Activated naive CD8-positive, alpha-beta T cell treated with anti-CD3 and anti-CD28 coated beads, Interleukin-2, amount 10 ng/mL, durations not matched to agents 7 days and 5 days (primary cell): ENCODE data around the gene ZNF236. TPM values are rescaled to one million over a fixed set of nuclear protein-coding genes. Genes with fewer than 3 reads are reported as not detected.

Experiments used
- ATAC-seq: fragments of 150-1000 bp; cut with Tn5 transposase; one replicate; pipeline ENCODE4 v1.10.0; 2021; ENCODE audit warnings: low read depth, moderate library complexity
- POLR2A ChIA-PET: fragments of 350-600 bp; sonication (Branson Sonifier 250); formaldehyde crosslinking; loops from one replicate; lab custom pipeline; 2021; ENCODE audit warnings: antibody characterized with exemption; lab: Charles Lee
- DNase-seq: peaks from one replicate; pipeline ENCODE4 v3.0.0; 2021
- H3K27ac Mint-ChIP-seq: one replicate; pipeline ENCODE4 v1.8.0; 2022; ENCODE audit warnings: mild to moderate bottlenecking, mixed read lengths
- H3K27me3 Mint-ChIP-seq: one replicate; pipeline ENCODE4 v1.8.0; 2022; ENCODE audit warnings: mild to moderate bottlenecking, moderate library complexity, mixed read lengths
- H3K36me3 Mint-ChIP-seq: one replicate; pipeline ENCODE4 v1.8.0; 2021; ENCODE audit warnings: mild to moderate bottlenecking, mixed read lengths
- H3K4me1 Mint-ChIP-seq: one replicate; pipeline ENCODE4 v1.8.0; 2021; ENCODE audit warnings: mixed read lengths
- H3K4me3 Mint-ChIP-seq: one replicate; pipeline ENCODE4 v1.8.0; 2022; ENCODE audit warnings: mild to moderate bottlenecking, moderate library complexity, mixed read lengths
- H3K9me3 Mint-ChIP-seq: one replicate; pipeline ENCODE4 v1.8.0; 2021; ENCODE audit warnings: mixed read lengths
- total RNA-seq, 2 experiments: library from RNA; stranded (reverse); gene quantifications; one replicate each; pipeline ENCODE4 v1.2.3, GENCODE V29; 2021

The ZNF236 gene
- total RNA-seq, 2 experiments from 2014 or later: 23.7 to 25.5 TPM

DNA sequence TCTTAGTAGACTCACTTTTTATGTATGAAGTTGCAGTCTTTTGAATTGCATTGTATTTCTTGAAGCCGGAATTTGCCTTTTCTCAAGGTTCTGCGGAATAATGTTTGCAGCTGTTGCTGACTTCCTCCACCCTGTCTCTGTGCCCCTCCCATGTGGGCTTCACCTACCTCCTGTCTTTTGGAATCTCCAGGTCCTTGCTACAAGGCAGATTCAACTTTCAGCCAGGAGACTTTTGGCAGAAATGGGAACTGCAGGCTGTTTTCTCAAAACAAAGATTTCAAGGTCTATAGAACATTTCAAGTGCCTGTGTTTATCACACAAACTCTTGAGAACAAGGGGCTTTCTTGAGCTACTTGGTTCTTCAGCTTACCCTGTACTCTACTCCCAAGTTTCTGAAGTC lies 25.6 kb downstream of the ZNF236 start:
- DNase-seq (no peak), ATAC-seq (no peak)
- Mint-ChIP-seq H3K36me3 (peaks cover 14% of the 10 kb centered on the region), H3K27ac (no peak overlapping the region), H3K9me3 (no peaks in the 10 kb centered on the region), H3K4me1 (peaks cover 11% of the 10 kb centered on the region), H3K27me3 (no peaks in the 10 kb centered on the region), H3K4me3 (no peak overlapping the region)
- POLR2A ChIA-PET: interaction anchor here (0.9 kb wide), 1 partner anchor 13 kb away, joined by 3 read pairs; no protein-coding TSS in a partner anchor

DNA sequence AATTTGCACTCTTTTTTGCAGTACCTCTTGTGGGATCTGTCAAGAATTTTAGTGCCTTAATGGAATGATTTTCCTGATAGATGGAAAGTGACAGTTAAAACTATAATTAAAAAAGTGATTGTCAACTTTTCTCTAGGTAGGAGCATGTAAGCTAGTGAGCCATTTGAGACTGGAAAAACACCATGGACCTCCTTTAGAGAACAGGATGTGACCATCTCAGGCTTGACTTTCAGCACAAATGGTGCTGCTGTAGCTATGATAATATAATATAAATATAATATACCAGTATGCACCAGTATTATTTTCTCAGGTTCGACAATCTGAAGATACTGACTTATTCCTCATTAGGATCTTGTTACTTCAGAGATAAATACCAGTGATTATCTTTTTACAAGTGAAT lies 27.8 kb downstream of the ZNF236 start:
- peaks cover 11% of the 10 kb centered on the region for H3K4me1 Mint-ChIP-seq
- peak overlapping the region; percentile 17 for H3K27ac Mint-ChIP-seq
- ATAC-seq (peak; percentile 42), DNase-seq (no peak)
- peaks cover 17% of the 10 kb centered on the region for H3K36me3 Mint-ChIP-seq
- no peaks in the 10 kb centered on the region for H3K27me3 Mint-ChIP-seq
- POLR2A ChIA-PET: no interaction called here
- no peaks in the 10 kb centered on the region for H3K9me3 Mint-ChIP-seq
- peak overlapping the region; percentile 10 for H3K4me3 Mint-ChIP-seq

DNA sequence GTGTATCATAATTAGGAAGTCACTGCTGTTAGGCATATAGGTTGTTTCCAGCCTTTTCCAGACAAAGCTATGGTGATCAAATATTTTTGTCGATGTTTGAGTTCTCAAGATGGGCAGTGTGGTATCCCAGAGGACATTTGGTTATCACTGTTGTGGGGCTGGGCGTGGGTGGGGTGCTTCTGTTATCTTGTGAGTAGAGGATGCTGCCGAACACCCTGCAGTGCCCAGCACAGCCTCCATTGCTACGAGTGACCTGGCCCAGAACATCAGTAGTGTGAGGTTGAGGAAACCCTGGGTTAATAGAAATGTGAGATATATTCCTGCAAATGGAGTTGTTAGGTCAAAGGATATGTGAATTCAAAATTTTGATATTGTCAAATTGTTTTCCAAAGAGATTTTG lies 33.2 kb downstream of the ZNF236 start:
- POLR2A ChIA-PET: no interaction called here
- Mint-ChIP-seq H3K27ac (no peak overlapping the region), H3K9me3 (no peaks in the 10 kb centered on the region), H3K4me3 (no peak overlapping the region), H3K27me3 (no peaks in the 10 kb centered on the region), H3K36me3 (peaks cover 23% of the 10 kb centered on the region), H3K4me1 (peaks cover 19% of the 10 kb centered on the region)
- no peak for ATAC-seq
- no peak for DNase-seq

DNA sequence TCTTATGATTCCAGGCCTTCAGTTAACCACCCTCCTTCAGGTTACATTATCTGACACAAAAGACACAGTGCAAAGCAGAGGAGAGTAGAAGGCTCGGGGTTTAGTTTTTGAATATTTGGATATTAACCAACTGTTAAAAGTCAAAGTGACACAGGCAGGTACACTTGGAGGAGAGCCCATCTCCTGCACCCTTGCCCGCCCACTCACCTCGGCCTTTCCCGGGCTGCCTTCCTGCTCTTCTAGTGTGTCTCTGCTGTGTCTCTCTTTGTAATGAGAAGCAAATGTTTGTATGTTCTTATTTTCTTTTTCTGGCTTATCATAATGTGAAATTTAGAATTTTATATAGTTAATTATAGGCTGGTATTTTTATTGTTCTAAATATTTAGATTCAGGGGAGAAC lies 35.1 kb downstream of the ZNF236 start:
- no peak for ATAC-seq
- H3K27ac Mint-ChIP-seq: no peak overlapping the region

DNA sequence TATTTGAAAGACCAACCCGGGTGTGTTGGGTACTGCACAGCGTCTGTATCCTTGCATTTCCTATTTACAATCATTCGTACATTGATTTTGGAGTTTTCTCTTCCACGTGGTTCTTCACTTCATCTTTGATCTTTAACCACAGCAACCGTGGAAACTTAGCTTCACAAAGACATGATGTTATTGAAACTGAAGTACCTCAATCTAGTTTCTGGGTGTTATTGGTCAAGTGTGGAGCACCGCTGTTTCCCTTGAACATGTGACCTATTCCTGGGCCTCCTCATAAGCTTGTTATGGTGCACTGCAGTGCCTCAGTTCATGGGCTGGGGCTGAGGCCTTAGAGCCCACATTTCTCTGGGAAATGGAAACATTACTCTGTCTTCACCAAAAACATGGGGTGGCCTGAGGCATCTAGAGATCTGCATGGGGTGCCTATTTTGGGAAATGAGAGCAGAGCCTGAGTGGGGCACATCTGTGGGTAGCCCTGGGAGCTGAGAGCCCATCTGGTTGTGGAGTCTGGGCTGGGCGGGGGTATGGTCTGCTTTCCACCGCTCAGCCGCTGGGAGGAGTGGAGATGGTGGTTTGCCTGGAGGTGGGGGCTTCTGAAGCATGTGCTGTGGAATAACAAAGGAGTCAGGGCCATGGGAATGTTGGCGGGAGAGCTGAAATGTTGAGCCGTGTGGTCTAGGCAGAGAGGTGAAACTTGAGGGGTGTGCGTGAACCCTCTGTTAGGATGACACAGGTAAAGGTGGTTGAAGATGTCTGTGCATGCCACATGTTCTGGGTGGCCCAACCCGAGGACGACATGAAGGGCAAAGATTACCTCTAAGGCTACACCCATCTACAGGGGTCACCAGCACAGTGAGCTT lies 37.4 kb downstream of the ZNF236 start:
- POLR2A ChIA-PET: interaction anchor here (0.6 to 1.4 kb wide), 3 partner anchors 36 to 52 kb away, joined by 3 to 5 read pairs (median 4); partner anchors contain the start of gene ZNF236
- peaks cover 28% of the 10 kb centered on the region for H3K36me3 Mint-ChIP-seq
- ATAC-seq (peak; percentile 86), DNase-seq (no peak)
- peaks cover 22% of the 10 kb centered on the region for H3K4me1 Mint-ChIP-seq
- H3K4me3 Mint-ChIP-seq: peak overlapping the region; percentile 31
- no peaks in the 10 kb centered on the region for H3K27me3 Mint-ChIP-seq
- peak overlapping the region; percentile 65 for H3K27ac Mint-ChIP-seq
- no peaks in the 10 kb centered on the region for H3K9me3 Mint-ChIP-seq

More for the DNA sequence above, 35.1 kb downstream of the ZNF236 start:
- no peak for DNase-seq
- Mint-ChIP-seq H3K9me3 (no peaks in the 10 kb centered on the region), H3K4me1 (peaks cover 18% of the 10 kb centered on the region), H3K27me3 (no peaks in the 10 kb centered on the region), H3K36me3 (peaks cover 21% of the 10 kb centered on the region), H3K4me3 (no peak overlapping the region)
- POLR2A ChIA-PET: no interaction called here

DNA sequence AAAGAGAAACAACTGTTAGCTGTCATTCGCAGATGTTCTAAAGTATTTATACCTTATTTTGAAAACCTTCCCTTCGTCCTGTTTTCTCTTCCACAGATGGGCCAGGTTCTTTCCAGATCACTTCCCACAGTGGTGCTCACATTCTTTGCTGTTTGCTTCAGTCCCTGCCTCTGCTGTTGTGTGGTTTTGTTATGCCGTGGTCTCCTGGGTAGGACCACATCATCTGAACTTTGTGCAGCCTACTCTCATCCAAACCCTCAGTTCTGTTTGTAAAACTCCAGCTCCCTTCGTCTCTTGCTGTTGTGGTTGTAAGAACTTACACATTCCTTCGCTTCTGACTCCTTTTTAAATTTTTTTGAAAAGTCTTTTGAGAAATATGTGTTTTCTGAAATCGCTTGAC lies 38.1 kb downstream of the ZNF236 start:
- peak overlapping the region; percentile 43 for H3K27ac Mint-ChIP-seq
- no peaks in the 10 kb centered on the region for H3K27me3 Mint-ChIP-seq
- POLR2A ChIA-PET: interaction anchor here (1.4 kb wide), 2 partner anchors 12 to 39 kb away, joined by 3 to 5 read pairs; partner anchors contain the start of gene ZNF236
- DNase-seq: no peak
- H3K4me3 Mint-ChIP-seq: no peak overlapping the region
- H3K4me1 Mint-ChIP-seq: peaks cover 22% of the 10 kb centered on the region
- no peaks in the 10 kb centered on the region for H3K9me3 Mint-ChIP-seq
- no peak for ATAC-seq
- peaks cover 28% of the 10 kb centered on the region for H3K36me3 Mint-ChIP-seq

DNA sequence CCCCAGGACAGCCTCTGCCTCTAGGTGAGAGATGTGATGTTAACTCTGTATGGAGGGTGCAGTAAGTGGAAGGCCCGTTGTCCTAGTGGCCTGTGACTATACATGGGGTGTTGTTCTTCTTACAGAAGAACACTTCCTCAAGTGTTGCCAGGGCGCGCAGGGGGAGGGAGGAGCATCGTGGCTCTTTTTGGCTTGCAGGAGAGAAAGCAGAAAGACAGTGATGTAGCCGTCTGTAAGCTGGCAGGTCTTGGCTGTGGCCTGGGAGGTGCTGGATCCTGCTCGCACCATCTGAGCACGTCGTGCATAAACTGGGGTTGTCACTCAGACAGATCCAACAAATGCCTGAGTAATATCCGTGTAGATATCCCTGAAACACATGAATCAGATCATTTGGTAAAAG lies 44.3 kb downstream of the ZNF236 start:
- H3K4me1 Mint-ChIP-seq: peaks cover 10% of the 10 kb centered on the region
- H3K4me3 Mint-ChIP-seq: no peak overlapping the region
- POLR2A ChIA-PET: no interaction called here
- peaks cover 25% of the 10 kb centered on the region for H3K36me3 Mint-ChIP-seq
- no peaks in the 10 kb centered on the region for H3K27me3 Mint-ChIP-seq
- DNase-seq (no peak), ATAC-seq (no peak)
- peak overlapping the region; percentile 0 for H3K27ac Mint-ChIP-seq
- no peaks in the 10 kb centered on the region for H3K9me3 Mint-ChIP-seq

DNA sequence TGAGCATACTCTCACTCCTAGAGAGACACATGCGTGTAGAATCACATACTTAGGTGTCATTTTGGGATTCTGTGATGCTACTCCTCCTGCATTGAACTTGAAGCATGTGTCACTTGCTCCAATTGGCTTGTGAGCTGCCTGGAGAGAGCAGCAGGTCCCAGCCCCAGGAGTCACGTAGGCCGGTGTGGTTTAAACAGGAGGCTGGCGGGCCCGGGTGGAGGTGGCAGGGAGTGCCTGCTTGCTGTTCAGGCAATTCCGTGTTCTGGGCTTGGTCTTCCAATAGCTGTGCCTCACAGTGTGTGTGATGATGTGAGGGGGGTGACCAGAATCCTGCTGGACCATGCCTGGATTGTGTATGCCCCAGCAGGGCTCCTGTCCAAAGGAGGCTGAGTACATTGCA lies 51.0 kb downstream of the ZNF236 start:
- Mint-ChIP-seq H3K4me3 (no peak overlapping the region), H3K9me3 (no peaks in the 10 kb centered on the region), H3K27me3 (no peaks in the 10 kb centered on the region), H3K4me1 (peaks cover 8% of the 10 kb centered on the region), H3K36me3 (peaks cover 14% of the 10 kb centered on the region), H3K27ac (no peak overlapping the region)
- DNase-seq: no peak
- POLR2A ChIA-PET: no interaction called here
- no peak for ATAC-seq

DNA sequence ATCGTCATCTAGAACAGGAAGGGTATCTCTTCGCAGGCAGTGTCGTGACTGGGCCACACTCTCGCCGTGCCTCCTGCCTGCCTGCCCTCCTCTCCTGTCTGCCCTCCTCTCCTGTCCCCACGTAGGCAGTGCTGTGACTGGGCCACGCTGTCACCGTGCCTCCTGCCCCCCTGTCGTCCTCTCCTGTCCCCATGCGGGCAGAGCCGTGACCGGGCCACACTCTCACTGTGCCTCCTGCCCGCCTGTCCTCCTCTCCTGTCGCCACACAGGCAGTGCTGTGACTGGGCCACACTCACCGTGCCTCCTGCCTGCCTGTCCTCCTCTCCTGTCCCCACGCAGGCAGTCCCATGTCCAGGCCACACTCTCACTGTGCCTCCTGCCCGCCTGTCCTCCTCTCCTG lies 51.4 kb downstream of the ZNF236 start:
- Mint-ChIP-seq H3K9me3 (no peaks in the 10 kb centered on the region), H3K4me1 (peaks cover 6% of the 10 kb centered on the region), H3K27ac (no peak overlapping the region), H3K4me3 (no peak overlapping the region), H3K27me3 (no peaks in the 10 kb centered on the region), H3K36me3 (peaks cover 12% of the 10 kb centered on the region)
- no peak for DNase-seq
- POLR2A ChIA-PET: no interaction called here
- no peak for ATAC-seq

DNA sequence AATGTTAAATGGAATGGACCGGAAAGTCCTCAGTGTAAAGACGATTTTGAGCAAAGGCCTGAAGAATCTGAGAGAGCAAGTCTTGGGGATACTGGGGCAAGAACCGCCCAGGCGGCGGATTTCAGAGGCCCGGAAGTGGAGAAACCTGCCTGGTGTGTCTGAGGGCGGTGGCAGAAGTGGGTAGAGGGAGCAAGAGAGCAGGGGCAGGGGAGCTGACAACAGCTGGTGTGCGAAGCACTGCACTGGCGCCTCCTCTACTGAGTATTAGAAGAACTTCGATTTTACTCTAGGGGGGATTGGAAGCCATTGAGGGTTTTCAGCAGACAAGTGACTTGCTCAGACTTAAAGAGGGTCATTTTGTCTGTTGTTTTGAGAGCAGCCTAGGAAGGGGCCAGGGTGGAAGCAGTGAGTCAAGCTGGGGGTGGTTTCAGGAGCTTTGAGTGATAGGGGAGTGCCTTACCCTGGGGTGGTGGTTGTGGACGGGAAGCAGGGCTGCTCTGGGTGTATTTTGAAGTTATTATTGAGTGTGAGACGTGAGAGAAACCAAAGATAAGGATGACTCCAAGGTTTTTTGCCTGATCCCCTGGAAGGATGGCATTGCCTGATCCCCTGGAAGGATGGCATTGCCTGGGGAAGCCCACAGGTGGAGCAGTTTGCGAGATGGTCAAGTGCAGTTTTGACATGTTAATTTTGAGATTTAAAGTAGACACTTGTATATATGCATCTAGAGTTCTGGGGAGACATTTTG lies 52.5 kb downstream of the ZNF236 start:
- H3K36me3 Mint-ChIP-seq: peaks cover 12% of the 10 kb centered on the region
- no peak for ATAC-seq
- peak overlapping the region; percentile 68 for H3K27ac Mint-ChIP-seq
- peaks cover 6% of the 10 kb centered on the region for H3K4me1 Mint-ChIP-seq
- POLR2A ChIA-PET: no interaction called here
- H3K9me3 Mint-ChIP-seq: no peaks in the 10 kb centered on the region
- no peak for DNase-seq
- H3K27me3 Mint-ChIP-seq: no peaks in the 10 kb centered on the region
- no peak overlapping the region for H3K4me3 Mint-ChIP-seq

DNA sequence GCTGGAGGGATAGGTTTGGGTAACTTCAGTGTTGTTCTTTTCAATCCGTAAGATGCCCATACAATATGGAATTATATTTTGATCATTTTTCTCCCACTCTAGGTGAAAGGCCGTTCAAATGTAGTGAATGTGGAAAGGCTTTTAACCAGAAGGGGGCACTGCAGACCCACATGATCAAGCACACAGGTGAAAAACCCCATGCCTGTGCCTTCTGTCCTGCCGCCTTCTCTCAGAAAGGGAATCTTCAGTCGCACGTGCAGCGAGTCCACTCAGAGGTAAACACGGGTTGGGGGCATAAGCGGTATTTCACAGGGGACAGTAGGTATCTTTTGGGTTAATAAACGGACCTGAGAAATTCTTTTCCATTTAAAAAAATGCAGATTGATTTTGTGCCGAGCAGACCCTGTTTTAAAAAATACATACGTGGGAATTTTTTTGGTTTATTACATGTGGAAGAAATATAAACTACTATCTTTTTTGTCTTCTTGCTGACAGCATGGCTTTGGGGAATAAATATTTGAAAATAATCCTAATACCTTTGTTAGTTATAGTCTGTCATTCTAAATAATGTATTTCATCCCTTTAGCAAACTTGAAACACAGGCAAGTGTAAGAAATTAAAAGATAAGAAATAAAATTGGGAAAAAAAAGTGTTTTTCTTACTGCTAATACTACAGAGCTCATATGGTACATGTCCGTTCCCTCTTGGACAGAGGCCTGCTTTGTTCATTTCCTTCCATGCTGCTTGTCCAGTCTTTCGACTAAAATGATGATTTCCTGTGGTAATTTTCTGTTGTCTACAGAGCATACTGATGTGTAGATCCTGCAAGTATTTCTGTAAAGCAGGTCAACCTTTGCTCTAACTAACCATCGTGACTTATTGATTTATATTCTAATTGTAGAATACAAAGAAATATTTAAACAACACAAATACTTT lies 53.3 kb downstream of the ZNF236 start:
- Mint-ChIP-seq H3K4me3 (no peak overlapping the region), H3K4me1 (peaks cover 6% of the 10 kb centered on the region), H3K27ac (no peak overlapping the region), H3K9me3 (no peaks in the 10 kb centered on the region), H3K27me3 (no peaks in the 10 kb centered on the region), H3K36me3 (peaks cover 11% of the 10 kb centered on the region)
- ATAC-seq (no peak), DNase-seq (no peak)
- POLR2A ChIA-PET: no interaction called here

DNA sequence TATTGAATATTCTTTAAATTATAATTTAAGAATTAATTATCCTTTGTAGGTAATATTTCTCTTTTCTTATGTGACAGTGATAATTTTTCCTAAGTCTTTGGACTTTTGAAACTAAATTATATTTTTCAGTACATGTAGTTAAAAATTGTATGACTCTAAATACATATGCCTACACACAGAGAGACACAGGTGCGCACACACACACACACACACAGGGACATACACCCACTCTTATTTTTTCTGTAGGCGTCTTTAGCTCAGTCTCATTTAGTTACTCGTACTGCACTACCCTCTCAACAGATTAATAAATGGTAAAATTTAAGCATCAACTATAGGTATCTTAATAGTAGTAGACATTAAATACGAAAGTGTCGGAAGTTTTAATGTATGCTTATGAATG lies 56.1 kb downstream of the ZNF236 start:
- H3K27me3 Mint-ChIP-seq: no peaks in the 10 kb centered on the region
- H3K9me3 Mint-ChIP-seq: no peaks in the 10 kb centered on the region
- POLR2A ChIA-PET: no interaction called here
- DNase-seq (no peak), ATAC-seq (no peak)
- peaks cover 6% of the 10 kb centered on the region for H3K4me1 Mint-ChIP-seq
- H3K4me3 Mint-ChIP-seq: no peak overlapping the region
- H3K27ac Mint-ChIP-seq: no peak overlapping the region
- H3K36me3 Mint-ChIP-seq: peaks cover 15% of the 10 kb centered on the region

DNA sequence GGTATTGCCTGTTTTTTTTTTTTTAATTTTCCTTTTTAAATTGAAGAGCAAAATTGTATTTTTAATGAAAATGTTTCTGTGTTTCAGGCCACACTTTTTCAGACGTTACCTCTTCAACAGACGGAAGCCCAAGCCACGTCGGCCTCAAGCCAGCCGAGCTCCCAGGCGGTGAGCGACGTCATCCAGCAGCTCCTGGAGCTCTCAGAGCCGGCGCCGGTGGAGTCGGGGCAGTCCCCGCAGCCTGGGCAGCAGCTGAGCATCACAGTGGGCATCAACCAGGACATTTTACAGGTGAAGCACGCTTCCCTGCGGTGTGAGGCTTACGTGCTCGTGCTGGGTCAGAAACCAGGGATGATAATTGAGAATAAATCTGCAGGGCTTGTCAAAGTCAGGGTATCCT lies 57.7 kb downstream of the ZNF236 start:
- H3K27me3 Mint-ChIP-seq: no peaks in the 10 kb centered on the region
- no peak for ATAC-seq

More for the DNA sequence above, 57.7 kb downstream of the ZNF236 start:
- POLR2A ChIA-PET: no interaction called here
- H3K36me3 Mint-ChIP-seq: peaks cover 20% of the 10 kb centered on the region
- H3K4me1 Mint-ChIP-seq: peaks cover 1% of the 10 kb centered on the region
- H3K27ac Mint-ChIP-seq: no peak overlapping the region
- H3K9me3 Mint-ChIP-seq: no peaks in the 10 kb centered on the region
- no peak for DNase-seq
- no peak overlapping the region for H3K4me3 Mint-ChIP-seq
